Upper lobe of left lung (tissue), 6 donors: Measurements from ENCODE around the gene PHF21A. TPM values are rescaled to one million over a fixed set of nuclear protein-coding genes. Genes with fewer than 3 reads are reported as not detected.

Experiments
- ATAC-seq, 2 donors: fragments of 200-7000 bp; cut with Tn5 transposase; one replicate each; pipeline ENCODE4 v1.9.1; 2022; ENCODE audit warnings: mild to moderate bottlenecking in 2 of 2, moderate library complexity in 2 of 2; ENCODE audit not compliant: low FRiP score in 2 of 2
- DNase-seq, 2 donors: peaks; one replicate each; pipeline ENCODE4 v3.0.0-alpha.2; 2019 to 2020
- H3K27ac ChIP-seq, 4 donors: fragments of 200-600 bp; sonication (generic); one replicate each; pipeline ENCODE4 v1.5.1; 2016 to 2019
- H3K27me3 ChIP-seq, 4 donors: fragments of 200-600 bp; sonication (generic); one replicate each; pipeline ENCODE4 v1.5.1; 2017 to 2019
- H3K36me3 ChIP-seq, 4 donors: fragments of 200-600 bp; sonication (generic); one replicate each; pipeline ENCODE4 v1.5.1; 2016 to 2019
- H3K4me1 ChIP-seq, 4 donors: fragments of 200-600 bp; sonication (generic); one replicate each; pipeline ENCODE4 v1.5.1; 2018 to 2019
- H3K4me3 ChIP-seq, 4 donors: fragments of 200-600 bp; sonication (generic); one replicate each; pipeline ENCODE4 v1.5.1; 2017 to 2019; ENCODE audit warnings: mild to moderate bottlenecking in 2 of 4, moderate library complexity in 1 of 4
- H3K9me3 ChIP-seq, 4 donors: fragments of 200-600 bp; sonication (generic); one replicate each; pipeline ENCODE4 v1.5.1; 2018 to 2019
- CTCF ChIP-seq, 6 experiments: fragments of 450-650 bp in 4 of 6; fragments of 200-600 bp in 2 of 6; sonication (generic) in 2 of 6; IDR thresholded peaks; one replicate each; pipeline ENCODE4 v1.5.1; 2016 to 2019; ENCODE audit warnings: antibody characterized with exemption in 6 of 6
- EP300 ChIP-seq, 4 donors: sonication (generic); formaldehyde crosslinking; IDR thresholded peaks; one replicate each; pipeline ENCODE4 v1.5.1; 2017; ENCODE audit warnings: antibody characterized with exemption in 4 of 4, control low read depth in 2 of 4
- POLR2A ChIP-seq, 4 donors: fragments of 450-650 bp; IDR thresholded peaks; one replicate each; pipeline ENCODE4 v1.5.1; 2016 to 2017; ENCODE audit warnings: antibody characterized with exemption in 4 of 4, mild to moderate bottlenecking in 2 of 4
- POLR2AphosphoS5 ChIP-seq, 2 donors: sonication (generic); formaldehyde crosslinking; IDR thresholded peaks; one replicate each; pipeline ENCODE4 v1.5.1; 2017; ENCODE audit warnings: antibody characterized with exemption in 2 of 2
- WGBS, 2 donors: methylation state at CpG; one replicate each; pipeline ENCODE4 v1.1.5; 2017 to 2018; 5-methylcytosine and 5-hydroxymethylcytosine counted together
- total RNA-seq, 6 donors: library from RNA; depleted of rRNA in 4 of 6; stranded (reverse); fragments of >200 nt in 4 of 6; gene quantifications; one replicate each; pipeline versions ENCODE4 v1.1.0 to v1.2.1, GENCODE V29; 2016 to 2021
- donor health status: DM: no; HTN: no; CAD: no; lungs with moderate emphysema.
- donor health status: DM: no; HTN: yes; CAD: no; lungs with severe emphysema.

Gene PHF21A
- total RNA-seq, 6 donors from 2014 or later = 21.1 to 99.5 (median 52.2) TPM

- DNase-seq (no peak), ATAC-seq (no peak)
- Histone ChIP-seq H3K4me1 (peaks cover 8 to 23% (median 15%) of the 10 kb centered on the region in 4 donors), H3K4me3 (no peak overlapping the region), H3K9me3 (no peaks in the 10 kb centered on the region), H3K27me3 (no peaks in the 10 kb centered on the region), H3K27ac (no peak overlapping the region), H3K36me3 (peaks cover 0 to 4% (median 0%) of the 10 kb centered on the region in 4 donors)
- 82 to 100% methylated on average over 1 of the region's 1 CpG for WGBS, 2 donors
- TF ChIP-seq POLR2AphosphoS5 (IDR thresholded peaks at IDR 0.05) = no peak
- TF ChIP-seq EP300 (IDR thresholded peaks at IDR 0.05) = no peak
- TF ChIP-seq CTCF (IDR thresholded peaks at IDR 0.05) = no peak
- no peak for TF ChIP-seq POLR2A (IDR thresholded peaks at IDR 0.05)
These were observed 73.1 kb downstream of the PHF21A start for GRCh38 chr11:46048198-46048597.

GRCh38 chr11:46047520-46047919, 73.7 kb downstream of the PHF21A start:
- no peak for TF ChIP-seq POLR2A (IDR thresholded peaks at IDR 0.05)
- ATAC-seq (no peak), DNase-seq (no peak)
- peaks cover 8 to 23% (median 15%) of the 10 kb centered on the region in 4 donors for H3K4me1 ChIP-seq
- peaks cover 0 to 4% (median 0%) of the 10 kb centered on the region in 4 donors for H3K36me3 ChIP-seq
- no peak overlapping the region for H3K27ac ChIP-seq
- no peaks in the 10 kb centered on the region for H3K9me3 ChIP-seq
- no peak overlapping the region for H3K4me3 ChIP-seq
- H3K27me3 ChIP-seq = no peaks in the 10 kb centered on the region

GRCh38 chr11:46045811-46046210, 75.4 kb downstream of the PHF21A start:
- no peaks in the 10 kb centered on the region for H3K9me3 ChIP-seq
- H3K36me3 ChIP-seq = peaks cover 0 to 4% (median 0%) of the 10 kb centered on the region in 4 donors
- TF ChIP-seq POLR2AphosphoS5 (IDR thresholded peaks at IDR 0.05) (no peak), EP300 (IDR thresholded peaks at IDR 0.05) (no peak), CTCF (IDR thresholded peaks at IDR 0.05) (no peak), POLR2A (IDR thresholded peaks at IDR 0.05) (no peak)
- H3K27me3 ChIP-seq = no peaks in the 10 kb centered on the region
- DNase-seq (no peak), ATAC-seq (no peak)
- WGBS, 2 donors = 92 to 100% methylated on average over 1 of the region's 1 CpG
- H3K4me1 ChIP-seq = peaks cover 8 to 15% (median 11%) of the 10 kb centered on the region in 4 donors
- H3K4me3 ChIP-seq = no peak overlapping the region
- no peak overlapping the region for H3K27ac ChIP-seq

- no peak for ATAC-seq
These were observed 76.7 kb downstream of the PHF21A start for GRCh38 chr11:46044601-46045000.

GRCh38 chr11:46039990-46040389, 81.3 kb downstream of the PHF21A start:
- Histone ChIP-seq H3K27me3 (no peaks in the 10 kb centered on the region), H3K36me3 (no peaks in the 10 kb centered on the region), H3K9me3 (no peaks in the 10 kb centered on the region), H3K4me3 (no peak overlapping the region), H3K27ac (no peak overlapping the region), H3K4me1 (peaks cover 0 to 13% (median 13%) of the 10 kb centered on the region in 4 donors)
- DNase-seq (no peak), ATAC-seq (no peak)
- no peak for TF ChIP-seq CTCF (IDR thresholded peaks at IDR 0.05)
- no peak for TF ChIP-seq POLR2AphosphoS5 (IDR thresholded peaks at IDR 0.05)
- TF ChIP-seq EP300 (IDR thresholded peaks at IDR 0.05) = no peak
- TF ChIP-seq POLR2A (IDR thresholded peaks at IDR 0.05) = no peak

More at GRCh38 chr11:46044601-46045000, 76.7 kb downstream of the PHF21A start:
- H3K36me3 ChIP-seq = peaks cover 0 to 4% (median 0%) of the 10 kb centered on the region in 4 donors
- H3K4me1 ChIP-seq = peaks cover 0 to 16% (median 14%) of the 10 kb centered on the region in 4 donors
- H3K9me3 ChIP-seq = no peaks in the 10 kb centered on the region
- no peaks in the 10 kb centered on the region for H3K27me3 ChIP-seq
- H3K4me3 ChIP-seq = no peak overlapping the region
- 80 to 85% methylated on average over 2 of the region's 2 CpGs for WGBS, 2 donors
- TF ChIP-seq EP300 (IDR thresholded peaks at IDR 0.05) (no peak), CTCF (IDR thresholded peaks at IDR 0.05) (no peak), POLR2AphosphoS5 (IDR thresholded peaks at IDR 0.05) (no peak), POLR2A (IDR thresholded peaks at IDR 0.05) (no peak)
- DNase-seq = no peak
- no peak overlapping the region for H3K27ac ChIP-seq
